ENCODE data around the gene IL22RA2.

The IL22RA2 gene

DNA sequence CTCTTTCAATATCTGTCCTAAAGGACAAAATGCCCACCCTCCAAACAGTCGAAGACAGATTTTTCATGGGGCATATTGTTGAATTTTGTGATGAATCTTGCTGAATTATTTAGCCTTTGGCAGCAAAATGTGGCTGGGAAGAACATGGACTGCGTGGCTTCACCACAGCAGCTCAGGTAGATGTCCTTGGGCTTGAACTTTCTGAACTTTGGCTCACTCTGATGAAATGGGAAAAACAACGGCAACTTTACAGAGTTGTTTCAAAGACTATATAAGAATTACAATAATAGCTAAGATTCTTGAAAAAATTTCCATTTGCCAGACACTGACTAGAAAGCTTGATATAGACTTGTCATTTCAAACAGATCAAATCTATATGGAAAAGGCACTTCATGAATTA lies 75.9 kb downstream of the IL22RA2 start:
- in situ Hi-C loops (cut with MboI; ENCODE audit: low sequenced_read_pairs), result no loop called here

DNA sequence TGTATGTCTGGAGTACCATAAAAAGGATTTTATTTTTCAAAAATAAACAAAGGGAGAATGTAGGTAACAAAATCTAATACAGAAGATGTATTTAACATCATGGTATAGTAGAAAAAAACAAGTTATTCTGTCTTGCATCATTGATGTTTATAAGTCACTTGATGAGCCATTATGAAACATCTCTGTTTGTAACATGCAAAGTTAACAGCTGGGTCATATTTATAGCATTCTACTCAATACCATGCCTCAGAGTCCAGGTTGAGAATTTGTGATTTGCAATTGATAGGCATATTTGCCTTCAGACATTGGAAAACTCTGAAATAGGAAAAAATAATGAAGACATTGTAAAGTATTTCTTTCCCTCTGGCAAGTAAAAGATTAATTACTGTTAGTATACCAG lies 76.4 kb downstream of the IL22RA2 start:
- in situ Hi-C loops (cut with MboI; ENCODE audit: low sequenced_read_pairs), result no loop called here

DNA sequence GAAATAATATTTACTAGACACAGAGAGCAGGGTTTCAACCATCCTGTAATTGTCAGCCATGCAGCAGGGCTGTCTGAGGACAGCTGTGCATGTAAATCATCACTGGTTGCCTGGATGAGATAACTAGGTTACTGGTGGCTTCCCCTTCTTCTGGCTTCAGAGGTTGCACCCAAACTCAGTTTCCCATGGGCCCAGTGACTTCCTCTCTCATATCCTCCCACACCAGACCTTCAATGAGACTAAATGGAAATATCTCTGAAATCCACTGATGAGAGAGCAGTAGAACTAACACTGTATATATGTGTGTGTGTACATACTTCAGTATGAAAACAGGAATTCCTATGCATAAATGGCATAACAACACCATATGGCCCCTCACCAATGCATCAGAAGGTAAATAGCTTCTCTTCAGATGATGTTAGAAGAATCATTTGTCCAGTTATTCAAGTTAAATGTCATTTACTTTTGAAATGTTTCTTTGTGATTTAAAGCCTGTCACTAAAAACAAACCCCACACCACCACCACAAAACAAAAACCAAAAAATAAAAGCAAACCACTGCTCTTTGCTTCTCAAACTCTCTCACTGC lies 77.7 kb downstream of the IL22RA2 start:
- in situ Hi-C loops (cut with MboI; ENCODE audit: low sequenced_read_pairs), result no loop called here

DNA sequence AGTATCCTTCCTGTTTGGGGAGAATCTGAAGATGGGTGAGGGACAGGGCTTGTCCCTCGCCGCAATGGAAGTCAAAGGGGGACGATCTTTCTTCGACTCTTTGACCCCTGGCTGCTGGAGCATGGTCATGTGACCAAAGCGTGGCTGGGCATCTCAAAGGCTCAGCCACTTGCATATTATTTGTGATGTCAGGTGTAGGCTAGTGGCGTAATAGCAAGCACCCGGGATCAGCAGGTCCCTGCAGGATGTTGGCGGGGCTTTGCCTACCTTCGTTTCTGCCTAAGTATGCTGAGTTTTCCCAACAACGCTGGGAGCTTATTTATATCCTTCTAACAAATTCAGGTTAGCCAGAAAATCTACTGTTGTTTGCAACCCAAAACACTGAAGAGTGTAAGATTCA lies 78.4 kb downstream of the IL22RA2 start:
- in situ Hi-C loops (cut with MboI; ENCODE audit: low sequenced_read_pairs), result no loop called here

DNA sequence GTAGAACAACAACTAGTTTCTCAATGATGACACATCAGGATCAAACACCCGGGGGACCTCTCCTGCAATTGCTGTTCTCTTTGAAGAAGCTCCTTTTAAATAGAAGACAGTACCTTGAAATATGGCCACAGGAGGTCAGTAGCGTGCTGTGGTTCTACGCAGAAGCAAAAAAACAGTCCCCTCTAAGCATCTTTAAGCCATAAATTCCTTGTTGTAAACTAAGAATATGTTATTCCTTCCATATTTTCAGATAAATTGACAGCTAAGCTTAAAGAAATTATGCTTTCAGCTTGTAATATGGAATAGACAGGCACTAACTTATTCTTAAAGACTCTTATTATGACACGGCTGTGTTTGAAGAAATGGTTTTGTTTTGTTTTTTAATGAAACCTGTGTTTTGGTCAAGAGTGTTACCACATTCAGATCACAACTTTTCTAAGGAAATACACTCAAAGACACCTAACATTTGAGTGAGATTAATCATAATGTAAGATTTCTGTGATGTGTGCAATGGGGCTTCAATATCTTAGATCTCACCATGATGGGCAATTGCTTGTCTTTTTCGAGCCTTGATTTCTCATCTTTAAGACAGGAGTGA lies 78.9 kb downstream of the IL22RA2 start:
- in situ Hi-C loops (cut with MboI; ENCODE audit: low sequenced_read_pairs), result no loop called here
